HG03469 (cell line): Measurements from ENCODE around the gene TNS3.
"Not testable (repeated sequence)": the region's sequence is repeated elsewhere in the genome, so short reads cannot be mapped to it uniquely, and the experiment has no call there.

Source experiments
- ATAC-seq: cut with Tn5 transposase; IDR thresholded peaks from one replicate; pipeline ENCODE4 v1.9.1; 2021; ENCODE audit warnings: mild to moderate bottlenecking, moderate library complexity, moderate number of reproducible peaks; ENCODE audit not compliant: unreplicated experiment

Gene TNS3

GRCh38 chr7:47454974-47455871, 126.7 kb downstream of the TNS3 start:
- ATAC-seq = no peak

DNA sequence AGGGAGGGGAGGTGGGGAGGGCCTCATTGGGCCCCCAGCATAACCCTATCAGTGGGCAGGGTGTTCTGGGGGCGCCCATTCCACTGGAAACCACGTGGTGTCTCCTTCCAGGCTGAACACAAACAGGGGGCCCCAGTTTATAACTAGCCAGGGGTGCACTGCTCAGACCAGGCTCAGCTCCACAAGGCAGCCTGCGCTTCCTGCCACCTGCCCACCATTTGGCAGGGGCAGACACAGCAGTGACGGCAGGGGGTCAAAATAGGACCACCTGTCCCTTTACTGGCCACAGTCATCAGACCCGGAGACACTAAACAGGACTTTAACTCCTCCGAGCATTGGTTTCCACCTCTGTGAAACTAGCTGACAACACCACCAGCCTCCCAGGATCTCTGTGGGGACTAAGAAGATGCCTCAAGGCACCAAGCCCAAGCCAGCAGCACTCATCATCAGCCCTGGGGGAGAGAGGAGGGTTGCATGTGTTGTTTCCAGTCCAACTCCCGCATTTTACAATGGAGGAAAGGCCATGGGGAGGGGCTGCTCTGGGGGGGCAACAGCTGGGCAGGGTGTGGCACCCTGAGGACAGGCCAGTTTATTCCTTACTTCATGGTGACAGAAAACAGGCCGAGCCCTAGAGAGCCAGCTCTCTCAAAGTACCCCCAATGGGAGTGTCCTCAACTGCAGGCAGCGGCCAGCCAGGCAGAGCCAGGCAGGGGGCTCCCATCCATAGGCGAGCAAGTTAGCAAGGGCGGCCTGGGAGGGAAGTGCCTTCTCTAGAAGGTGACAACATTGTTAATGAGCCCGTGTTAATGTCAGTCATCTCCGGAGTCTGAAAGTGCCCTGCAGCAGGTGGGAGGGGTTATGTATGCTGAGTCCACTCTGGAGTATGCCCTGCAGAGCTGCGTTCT, 127.6 kb downstream of the TNS3 start:
- ATAC-seq = no peak

GRCh38 chr7:47453093-47454061, 128.5 kb downstream of the TNS3 start:
- no peak for ATAC-seq

DNA sequence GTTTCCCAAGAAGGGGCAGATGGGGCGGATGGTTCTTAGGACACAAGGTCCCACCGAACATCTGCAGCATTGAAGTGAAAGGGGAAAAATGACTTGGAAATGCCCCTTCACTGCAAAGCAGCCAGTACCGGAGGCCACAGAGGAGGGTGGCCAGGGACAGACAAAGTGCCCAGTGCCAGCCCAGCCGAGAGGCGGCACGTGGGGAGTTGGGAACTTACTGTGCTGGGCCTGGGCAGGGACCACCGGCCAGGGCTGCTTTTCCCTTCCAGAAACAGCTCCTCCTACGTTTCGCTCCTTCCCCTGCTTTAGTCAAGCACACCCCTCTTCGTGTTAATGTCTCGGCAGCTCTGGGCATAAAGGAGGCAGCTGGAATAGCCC, 129.2 kb downstream of the TNS3 start:
- no peak for ATAC-seq

DNA sequence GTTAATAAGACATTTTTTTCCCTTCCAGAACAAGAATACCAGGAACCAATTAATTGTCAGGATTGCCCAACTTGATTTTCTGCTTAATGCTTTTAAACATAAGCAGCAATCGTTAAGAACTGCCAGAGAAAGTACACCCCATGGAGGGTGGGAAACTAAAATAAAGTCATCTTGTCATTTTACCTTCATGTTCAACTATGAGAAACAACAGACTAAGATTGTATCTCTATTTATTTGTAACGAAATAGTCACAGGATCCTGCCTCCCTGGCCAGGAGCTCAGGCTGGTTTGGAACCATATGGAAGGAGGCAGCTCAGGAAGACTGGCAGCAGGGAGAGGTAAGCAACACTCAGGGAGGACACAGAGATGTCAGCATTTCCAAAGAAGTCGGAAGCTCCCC, 129.6 kb downstream of the TNS3 start:
- no peak for ATAC-seq

DNA sequence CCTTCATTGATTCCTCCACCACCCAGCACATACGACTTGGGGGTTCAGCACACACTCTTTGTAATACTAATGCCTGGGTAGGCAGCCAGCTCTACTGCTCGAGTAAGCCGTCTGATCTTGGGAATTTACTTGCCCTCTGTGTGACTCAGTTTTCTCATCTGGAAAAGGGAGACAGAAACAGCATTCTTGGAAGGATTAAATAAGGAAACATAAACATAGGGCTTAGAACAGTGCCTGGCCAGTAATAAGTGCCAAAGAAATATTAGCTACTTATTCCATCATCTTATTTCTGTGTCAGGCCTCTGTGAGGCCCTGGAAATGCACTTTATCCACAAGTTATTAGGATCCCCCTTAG, 130.1 kb downstream of the TNS3 start:
- ATAC-seq = no peak

DNA sequence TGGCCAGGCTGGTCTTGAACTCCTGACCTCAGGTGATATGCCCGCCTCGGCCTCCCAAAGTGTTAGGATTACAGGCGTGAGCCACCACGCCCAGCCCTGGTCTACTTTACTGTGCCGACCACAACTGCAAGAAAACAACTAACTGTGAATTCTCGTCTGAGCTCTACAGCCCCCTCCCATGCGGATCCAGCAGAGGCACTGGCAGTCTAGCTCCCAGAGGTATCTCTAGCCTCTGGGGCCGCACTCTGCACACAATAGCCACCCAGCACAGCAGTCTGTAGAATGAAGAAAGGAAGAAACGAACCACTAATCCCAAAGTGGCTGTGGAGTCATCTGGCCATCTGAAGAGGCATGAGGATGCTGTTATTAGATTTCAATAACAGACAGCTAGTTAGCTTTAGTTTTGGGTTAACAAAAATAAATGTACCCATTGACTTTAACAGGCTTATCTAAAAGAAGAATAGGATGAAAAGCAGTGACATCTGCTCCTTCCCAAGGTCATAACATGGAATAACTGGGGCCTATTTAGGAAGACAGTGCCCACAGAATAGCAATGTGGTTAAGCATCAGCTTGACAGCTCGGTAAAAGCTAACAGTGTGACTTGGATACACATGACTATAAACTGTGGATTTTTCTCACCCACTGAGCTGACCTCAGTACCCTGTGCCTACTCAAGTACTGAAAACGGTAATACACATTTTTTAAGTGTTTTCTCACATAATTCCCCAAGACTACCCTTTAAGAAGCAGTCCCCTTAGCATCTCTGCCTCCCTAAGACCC, 131.9 kb downstream of the TNS3 start:
- no peak for ATAC-seq

- ATAC-seq = no peak
Observed at GRCh38 chr7:47448971-47449370, 132.9 kb downstream of the TNS3 start.

GRCh38 chr7:47447621-47448349, 134.1 kb downstream of the TNS3 start:
- no peak for ATAC-seq

DNA sequence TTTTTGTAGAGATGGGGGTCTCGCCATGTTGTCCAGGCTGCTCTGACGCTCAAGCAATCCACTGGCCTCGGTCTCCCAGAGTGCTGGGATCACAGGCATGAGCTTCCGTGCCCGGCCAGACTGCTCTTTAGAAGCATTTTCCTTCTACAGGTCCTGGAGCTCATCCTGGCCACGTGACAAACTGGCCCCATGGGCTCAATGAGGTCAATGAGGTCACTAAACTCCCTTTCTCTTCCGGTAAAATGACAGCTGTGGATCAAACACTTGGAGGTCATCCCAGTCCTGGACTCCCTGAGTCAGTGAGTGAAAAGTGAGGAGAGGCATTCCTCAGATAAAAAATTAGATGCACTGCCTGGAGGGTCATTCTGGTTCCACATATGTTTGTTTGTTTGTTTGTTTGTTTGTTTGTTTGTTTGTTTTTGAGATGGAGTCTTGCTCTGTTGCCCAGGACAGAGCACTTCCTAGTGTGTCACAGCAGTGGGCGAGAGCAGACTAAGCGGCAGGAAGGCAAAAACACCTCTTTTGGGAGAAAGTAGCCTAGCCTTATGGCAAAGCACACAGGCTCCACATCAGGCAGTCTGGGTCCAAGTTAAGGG, 134.9 kb downstream of the TNS3 start:
- no peak for ATAC-seq

- ATAC-seq = no peak
Observed at GRCh38 chr7:47444376-47445098, 137.4 kb downstream of the TNS3 start.

DNA sequence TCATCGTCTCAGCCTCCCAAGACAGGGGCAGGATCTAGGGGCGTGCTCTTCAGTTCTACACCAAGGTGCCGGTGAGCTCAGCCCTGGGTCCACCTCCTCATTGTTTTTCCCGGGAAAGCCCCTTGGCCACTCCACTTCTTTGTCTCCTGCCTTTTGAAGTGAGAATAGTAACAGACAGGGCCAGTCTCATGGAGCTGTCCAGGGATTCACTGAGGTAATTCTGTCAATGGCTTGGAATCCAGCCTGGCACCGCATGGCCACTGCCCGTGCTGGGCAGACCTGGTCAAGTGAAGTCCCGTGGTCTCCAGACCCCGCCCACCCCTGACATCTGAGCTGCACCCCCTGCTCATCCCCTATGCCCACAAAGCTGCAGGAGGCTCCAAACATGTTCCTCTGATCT, 138.9 kb downstream of the TNS3 start:
- no peak for ATAC-seq

DNA sequence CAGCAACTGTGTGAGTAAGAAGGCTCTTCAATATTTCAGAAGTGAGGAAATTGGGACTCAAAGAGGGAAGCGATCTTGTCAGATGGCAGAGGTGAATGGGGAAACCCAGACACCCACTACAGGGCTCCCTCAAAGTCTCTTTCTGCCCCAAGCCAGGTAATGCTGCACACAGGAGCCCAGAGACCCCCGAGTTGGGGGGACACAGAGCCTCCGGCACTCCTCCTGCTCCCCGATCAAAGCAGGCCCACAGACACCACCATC, 139.4 kb downstream of the TNS3 start:
- no peak for ATAC-seq

- no peak for ATAC-seq
Observed at GRCh38 chr7:47441796-47442604, 139.9 kb downstream of the TNS3 start.

DNA sequence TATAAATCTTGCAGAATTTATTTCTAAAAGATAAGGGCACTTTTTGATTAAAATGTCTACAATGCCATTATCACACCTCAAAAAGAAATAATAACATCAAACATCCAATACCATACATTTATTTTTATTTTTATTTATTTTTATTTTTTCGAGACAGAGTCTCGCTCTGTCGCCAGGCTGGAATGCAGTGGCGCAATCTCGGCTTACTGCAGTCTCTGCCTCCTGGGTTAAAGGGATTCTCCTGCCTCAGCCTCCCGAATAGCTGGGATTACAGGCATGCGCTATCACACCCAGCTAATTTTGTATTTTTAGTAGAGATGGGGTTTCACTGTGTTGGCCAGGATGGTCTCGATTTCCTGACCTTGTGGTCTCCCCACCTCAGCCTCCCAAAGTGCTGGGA, 140.9 kb downstream of the TNS3 start:
- ATAC-seq = not testable (repeated sequence)

DNA sequence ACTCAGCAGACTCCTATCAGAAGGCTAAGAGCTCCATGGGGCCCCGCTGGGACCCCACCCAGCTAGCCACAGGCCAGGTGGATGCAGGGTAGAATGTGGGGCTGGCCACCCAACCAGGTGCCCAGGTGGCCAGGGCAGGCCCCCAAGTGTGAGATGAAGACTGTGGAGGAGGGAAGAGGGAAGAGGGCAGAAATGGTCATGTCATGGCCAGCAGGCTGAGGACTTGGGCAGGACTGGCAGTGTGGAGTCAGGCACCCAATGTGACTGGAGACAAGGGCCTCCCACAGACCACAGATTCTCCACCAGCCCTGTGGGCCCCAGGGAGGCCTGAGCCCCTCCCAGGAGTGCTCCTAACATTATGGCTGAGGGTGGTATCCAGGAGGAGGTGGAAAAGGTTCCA, 141.6 kb downstream of the TNS3 start:
- ATAC-seq = no peak

- no peak for ATAC-seq
Observed at GRCh38 chr7:47439181-47439667, 142.7 kb downstream of the TNS3 start.
